SK-N-SH (cell line): ENCODE data around the gene FGGY. TPM values are rescaled to one million over a fixed set of nuclear protein-coding genes. Genes with fewer than 3 reads are reported as not detected.

ENCODE experiments used
- CTCF ChIA-PET: fragments of 300-600, 350-600 bp; formaldehyde crosslinking; extraction: SDS; loops from one replicate; lab custom pipeline; 2021; lab: Yijun Ruan, JAX
- POLR2A ChIA-PET: fragments of 350-600 bp; sonication (Branson Sonifier 250); formaldehyde crosslinking; extraction: SDS; loops from one replicate; lab custom pipeline; 2020; ENCODE audit warnings: antibody characterized with exemption, inconsistent platforms; lab: Yijun Ruan, JAX
- DNase-seq: peaks from one replicate; pipeline ENCODE4 v3.0.0; 2012
- H2AFZ ChIP-seq: fragments of 200-600 bp; sonication (generic); 2 replicates; pipeline ENCODE4 v1.8.1; 2016; ENCODE audit warnings: antibody characterized with exemption, mild to moderate bottlenecking, low read depth
- H3F3A ChIP-seq: fragments of 200-600 bp; sonication (generic); replicated peaks from 2 replicates; pipeline ENCODE3; 2016; ENCODE audit warnings: antibody characterized with exemption, mild to moderate bottlenecking; ENCODE audit not compliant: insufficient read depth
- H3K27ac ChIP-seq, 2 experiments: fragments of 200-500 bp in 1 of 2; fragments of 200-600 bp in 1 of 2; sonication (Bioruptor generic) in 1 of 2; sonication (generic), shearing (Covaris generic) in 1 of 2; 2 replicates each; pipeline versions ENCODE4 v1.5.1 to v1.6.1; 2014 to 2016; ENCODE audit warnings: low read depth in 2 of 2, inconsistent platforms in 1 of 2, low read length in 1 of 2, mild to moderate bottlenecking in 1 of 2, mixed read lengths in 1 of 2
- H3K27me3 ChIP-seq: fragments of 200-600 bp; sonication (generic), shearing (Covaris generic); 2 replicates; pipeline ENCODE4 v1.6.1; 2016; ENCODE audit warnings: mixed run types; ENCODE audit not compliant: insufficient read depth
- H3K36me3 ChIP-seq, 2 experiments: fragments of 200-500 bp in 1 of 2; fragments of 200-600 bp in 1 of 2; sonication (Bioruptor generic) in 1 of 2; sonication (generic) in 1 of 2; replicated peaks in 1 of 2; 2 replicates each; pipeline versions ENCODE3 to v1.5.1; 2014 to 2016; ENCODE audit warnings: low read length in 1 of 2, mild to moderate bottlenecking in 1 of 2; ENCODE audit not compliant: insufficient read depth in 2 of 2, control insufficient read depth in 1 of 2
- H3K4me1 ChIP-seq, 2 experiments: fragments of 200-500 bp in 1 of 2; fragments of 200-600 bp in 1 of 2; sonication (Bioruptor generic) in 1 of 2; sonication (generic), shearing (Covaris generic) in 1 of 2; 2 replicates each; pipeline versions ENCODE4 v1.5.1 to v1.6.1; 2014 to 2016; ENCODE audit warnings: low read depth in 1 of 2, low read length in 1 of 2, mixed run types in 1 of 2; ENCODE audit not compliant: insufficient read depth in 2 of 2, control insufficient read depth in 1 of 2
- H3K4me2 ChIP-seq: fragments of 200-600 bp; sonication (generic), shearing (Covaris generic); 2 replicates; pipeline ENCODE4 v1.6.1; 2017; ENCODE audit warnings: mixed run types
- H3K4me3 ChIP-seq, 2 experiments: fragments of 200-500 bp in 1 of 2; fragments of 200-600 bp in 1 of 2; sonication (Bioruptor generic) in 1 of 2; sonication (generic), shearing (Covaris generic) in 1 of 2; 2 replicates each; pipeline versions ENCODE4 v1.5.1 to v1.8.1; 2014 to 2016; ENCODE audit warnings: low read depth in 2 of 2, inconsistent platforms in 1 of 2, low read length in 1 of 2, mild to moderate bottlenecking in 1 of 2, mixed read lengths in 1 of 2, moderate library complexity in 1 of 2
- H3K79me2 ChIP-seq: fragments of 200-600 bp; sonication (generic); 2 replicates; pipeline ENCODE4 v1.8.1; 2017; ENCODE audit warnings: mild to moderate bottlenecking; ENCODE audit not compliant: insufficient read depth
- H3K9ac ChIP-seq: fragments of 200-600 bp; sonication (generic); 2 replicates; pipeline ENCODE4 v1.6.1; 2017; ENCODE audit warnings: mixed run types
- H3K9me2 ChIP-seq: fragments of 200-600 bp; sonication (generic); 2 replicates; pipeline ENCODE4 v1.6.1; 2017; ENCODE audit warnings: mixed run types
- H3K9me3 ChIP-seq: fragments of 200-600 bp; sonication (generic); 2 replicates; pipeline ENCODE4 v1.6.1; 2017; ENCODE audit warnings: mixed run types, mild to moderate bottlenecking, moderate library complexity
- H4K20me1 ChIP-seq: fragments of 200-600 bp; sonication (generic); 2 replicates; pipeline ENCODE4 v1.6.1; 2017; ENCODE audit warnings: mild to moderate bottlenecking, mixed run types; ENCODE audit not compliant: insufficient read depth
- CHD2 ChIP-seq: fragments of 150-350 bp; IDR thresholded peaks from 2 replicates; pipeline ENCODE4 v1.6.1; 2018; ENCODE audit warnings: low read length; ENCODE audit not compliant: partially characterized antibody
- CTCF ChIP-seq: fragments of 200-600 bp; sonication (generic); IDR thresholded peaks from 2 replicates; pipeline ENCODE4 v1.6.1; 2017; ENCODE audit warnings: antibody characterized with exemption, mild to moderate bottlenecking, moderate library complexity
- ELF1 ChIP-seq: IDR thresholded peaks from 2 replicates; pipeline ENCODE4 v1.4.0; 2012
- EP300 ChIP-seq, 2 experiments: IDR thresholded peaks; 2 replicates each; pipeline versions ENCODE4 v1.4.0 to v1.6.1; 2012; ENCODE audit warnings: borderline replicate concordance in 1 of 2, low read depth in 1 of 2, low read length in 1 of 2
- EZH2phosphoT487 ChIP-seq: fragments of 200-600 bp; sonication (generic); IDR thresholded peaks from 2 replicates; pipeline ENCODE4 v1.6.1; 2017; ENCODE audit warnings: low read depth, mixed run types, mild to moderate bottlenecking, antibody characterized with exemption, moderate library complexity, borderline replicate concordance
- IRF3 ChIP-seq: fragments of 150-350 bp; IDR thresholded peaks from 2 replicates; pipeline ENCODE4 v1.6.1; 2016; ENCODE audit warnings: mild to moderate bottlenecking, low read depth, low read length
- MAX ChIP-seq: IDR thresholded peaks from 2 replicates; pipeline ENCODE4 v1.4.0; 2012; ENCODE audit warnings: low read depth
- NFIC ChIP-seq: IDR thresholded peaks from 2 replicates; pipeline ENCODE4 v1.4.0; 2012; ENCODE audit warnings: borderline replicate concordance
- NRF1 ChIP-seq: IDR thresholded peaks from 2 replicates; pipeline ENCODE4 v1.6.1; 2012; ENCODE audit warnings: low read depth, mild to moderate bottlenecking, low read length
- POLR2AphosphoS5 ChIP-seq: IDR thresholded peaks from 2 replicates; pipeline ENCODE4 v1.6.1; 2012; ENCODE audit warnings: low read depth, low read length
- RAD21 ChIP-seq: IDR thresholded peaks from 2 replicates; pipeline ENCODE4 v1.6.1; 2012; ENCODE audit warnings: mild to moderate bottlenecking, low read length
- RCOR1 ChIP-seq: fragments of 150-350 bp; IDR thresholded peaks from 2 replicates; pipeline ENCODE4 v1.6.1; 2017; ENCODE audit warnings: antibody characterized with exemption, low read length
- SIN3A ChIP-seq: IDR thresholded peaks from 2 replicates; pipeline ENCODE4 v1.6.1; 2012; ENCODE audit warnings: low read depth, mild to moderate bottlenecking, low read length, moderate library complexity, borderline replicate concordance
- TCF12 ChIP-seq: IDR thresholded peaks from 2 replicates; pipeline ENCODE4 v1.4.0; 2012
- USF2 ChIP-seq: fragments of 150-350 bp; IDR thresholded peaks from 2 replicates; pipeline ENCODE4 v1.6.1; 2017; ENCODE audit warnings: antibody characterized with exemption, low read length, low read depth, borderline replicate concordance
- YY1 ChIP-seq: IDR thresholded peaks from 2 replicates; pipeline ENCODE4 v1.4.0; 2012; ENCODE audit warnings: low read depth, mild to moderate bottlenecking
- ZBTB33 ChIP-seq: IDR thresholded peaks from 2 replicates; pipeline ENCODE4 v1.4.0; 2012; ENCODE audit warnings: low read depth, borderline replicate concordance
- WGBS: methylation state at CpG from one replicate; pipeline ENCODE4 v1.1.6; 2017; ENCODE audit warnings: low lambda C conversion rate; 5-methylcytosine and 5-hydroxymethylcytosine counted together
- polyA plus RNA-seq, 3 experiments: library from polyadenylated mRNA; depleted of rRNA; stranded (reverse); fragments of >200 nt; gene quantifications; 2 replicates each; pipeline ENCODE4 v1.2.3, GENCODE V29; 2012

FGGY gene
- polyA plus RNA-seq, 1 of the 3 experiments (the other 2 are of a cell fraction) = 10.3 TPM

GRCh38 chr1:59641836-59642235 is 344.9 kb downstream of the FGGY start:
- peaks cover 8 to 20% of the 10 kb centered on the region in 2 experiments for H3K4me1 ChIP-seq
- no peaks in the 10 kb centered on the region for H3F3A ChIP-seq
- no peak for DNase-seq
- no peak overlapping the region for H3K4me2 ChIP-seq
- no peak overlapping the region for H3K9ac ChIP-seq
- H4K20me1 ChIP-seq = no peaks in the 10 kb centered on the region
- 98% methylated on average over 2 of the region's 2 CpGs for WGBS
- no peak overlapping the region for H2AFZ ChIP-seq
- H3K9me3 ChIP-seq = no peaks in the 10 kb centered on the region
- no peaks in the 10 kb centered on the region for H3K36me3 ChIP-seq
- H3K9me2 ChIP-seq = no peaks in the 10 kb centered on the region
- no peak overlapping the region for H3K4me3 ChIP-seq
- H3K27ac ChIP-seq = no peak overlapping the region
- H3K27me3 ChIP-seq = no peaks in the 10 kb centered on the region
- no peaks in the 10 kb centered on the region for H3K79me2 ChIP-seq
- no peak for TF ChIP-seq CHD2
- TF ChIP-seq IRF3 = no peak
- no peak for TF ChIP-seq USF2
- no peak for TF ChIP-seq YY1
- no peak for TF ChIP-seq ZBTB33
- no peak for TF ChIP-seq TCF12
- ChIA-PET CTCF (interaction anchor here (0.8 kb wide), 1 partner anchor 117 kb away, joined by 3 read pairs; no protein-coding TSS in a partner anchor), POLR2A (interaction anchor here (0.5 to 0.7 kb wide), 2 partner anchors 57 to 338 kb away, joined by 3 to 4 read pairs; no protein-coding TSS in a partner anchor)

GRCh38 chr1:59643526-59643925 is 346.6 kb downstream of the FGGY start:
- Histone ChIP-seq H3K9ac (no peak overlapping the region), H3K36me3 (no peaks in the 10 kb centered on the region), H3K27ac (peak overlapping the region in 1 of 2 experiments; percentile 34; a peak in 1 of 4 replicates), H3K79me2 (no peaks in the 10 kb centered on the region), H3K27me3 (no peaks in the 10 kb centered on the region), H3K4me3 (no peak overlapping the region), H3K9me3 (no peaks in the 10 kb centered on the region), H2AFZ (no peak overlapping the region), H3F3A (no peaks in the 10 kb centered on the region), H4K20me1 (no peaks in the 10 kb centered on the region), H3K4me1 (peaks cover 4 to 15% of the 10 kb centered on the region in 2 experiments), H3K9me2 (no peaks in the 10 kb centered on the region), H3K4me2 (no peak overlapping the region)
- TF ChIP-seq RAD21 = no peak
- no peak for TF ChIP-seq IRF3
- no peak for TF ChIP-seq EP300 (IDR thresholded peaks at IDR 0.05; ENCODE audit: borderline replicate concordance in 1 of 2, low read depth in 1 of 2, low read length in 1 of 2)
- TF ChIP-seq MAX = no peak
- no peak for TF ChIP-seq CTCF
- no peak for TF ChIP-seq ELF1
- no peak for TF ChIP-seq RCOR1
- TF ChIP-seq NFIC = no peak
- no peak for TF ChIP-seq EZH2phosphoT487
- no peak for TF ChIP-seq NRF1
- no peak for TF ChIP-seq TCF12
- TF ChIP-seq POLR2AphosphoS5 = no peak
- no peak for TF ChIP-seq SIN3A
- WGBS = 100% methylated on average over 1 of the region's 1 CpG
- DNase-seq = no peak
- ChIA-PET CTCF (no interaction called here), POLR2A (no interaction called here)
